ENCODE results near the gene NUB1.
"Not testable (repeated sequence)": the region's sequence is repeated elsewhere in the genome, so short reads cannot be mapped to it uniquely, and the experiment has no call there.

The NUB1 gene, protein sequence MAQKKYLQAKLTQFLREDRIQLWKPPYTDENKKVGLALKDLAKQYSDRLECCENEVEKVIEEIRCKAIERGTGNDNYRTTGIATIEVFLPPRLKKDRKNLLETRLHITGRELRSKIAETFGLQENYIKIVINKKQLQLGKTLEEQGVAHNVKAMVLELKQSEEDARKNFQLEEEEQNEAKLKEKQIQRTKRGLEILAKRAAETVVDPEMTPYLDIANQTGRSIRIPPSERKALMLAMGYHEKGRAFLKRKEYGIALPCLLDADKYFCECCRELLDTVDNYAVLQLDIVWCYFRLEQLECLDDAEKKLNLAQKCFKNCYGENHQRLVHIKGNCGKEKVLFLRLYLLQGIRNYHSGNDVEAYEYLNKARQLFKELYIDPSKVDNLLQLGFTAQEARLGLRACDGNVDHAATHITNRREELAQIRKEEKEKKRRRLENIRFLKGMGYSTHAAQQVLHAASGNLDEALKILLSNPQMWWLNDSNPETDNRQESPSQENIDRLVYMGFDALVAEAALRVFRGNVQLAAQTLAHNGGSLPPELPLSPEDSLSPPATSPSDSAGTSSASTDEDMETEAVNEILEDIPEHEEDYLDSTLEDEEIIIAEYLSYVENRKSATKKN

GRCh38 chr7:151341357-151342101 lies at the start of gene NUB1:
Gene NUB1 (plus strand): TSS chr7:151341812. CDS start chr7:151345350, 3,538 bp downstream.
- DNase-seq: peak; percentile 90

GRCh38 chr7:151292850-151293249 lies 48.8 kb upstream of the NUB1 start:
- no peak for DNase-seq

GRCh38 chr7:151296202-151296992 lies 45.2 kb upstream of the NUB1 start:
- no peak for DNase-seq

DNA sequence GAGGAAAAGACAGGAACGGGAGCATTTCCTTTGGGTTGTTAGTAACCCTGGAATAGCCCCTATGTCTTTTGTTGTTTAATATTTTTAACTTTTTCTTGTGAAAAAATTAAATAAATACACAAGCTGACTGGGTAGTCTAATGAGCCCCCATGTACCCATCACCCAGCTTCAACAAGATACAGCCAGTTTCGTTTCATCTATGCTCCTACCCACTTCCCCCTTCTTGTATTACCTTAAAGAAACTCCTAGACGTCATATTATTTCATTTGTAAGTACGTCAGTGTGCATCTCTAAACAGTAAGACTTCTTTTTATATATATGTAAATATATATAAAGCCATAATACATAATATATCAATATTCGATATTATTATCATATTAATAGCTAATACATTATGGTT lies 42.8 kb upstream of the NUB1 start:
- DNase-seq: no peak

DNA sequence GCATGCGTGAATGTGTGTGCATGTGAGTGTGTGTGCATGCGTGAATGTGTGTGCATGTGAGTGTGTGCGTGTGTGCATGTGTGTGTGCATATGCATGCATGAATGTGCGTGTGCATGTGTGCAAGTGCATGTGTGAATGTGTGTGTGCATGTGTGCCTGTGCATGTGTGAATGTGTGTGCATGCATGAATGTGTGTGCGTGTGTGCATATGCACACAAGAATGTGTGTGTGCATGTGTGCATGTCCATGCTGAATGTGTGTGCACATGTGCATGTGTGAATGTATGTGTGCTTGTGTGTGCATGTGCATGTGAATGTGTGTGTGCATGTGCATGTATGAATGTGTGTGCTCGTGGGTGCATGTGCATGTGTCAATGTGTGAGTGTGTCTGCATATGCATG lies 42.1 kb upstream of the NUB1 start:
- DNase-seq: no peak

GRCh38 chr7:151299940-151300645 lies 41.5 kb upstream of the NUB1 start:
- no peak for DNase-seq

DNA sequence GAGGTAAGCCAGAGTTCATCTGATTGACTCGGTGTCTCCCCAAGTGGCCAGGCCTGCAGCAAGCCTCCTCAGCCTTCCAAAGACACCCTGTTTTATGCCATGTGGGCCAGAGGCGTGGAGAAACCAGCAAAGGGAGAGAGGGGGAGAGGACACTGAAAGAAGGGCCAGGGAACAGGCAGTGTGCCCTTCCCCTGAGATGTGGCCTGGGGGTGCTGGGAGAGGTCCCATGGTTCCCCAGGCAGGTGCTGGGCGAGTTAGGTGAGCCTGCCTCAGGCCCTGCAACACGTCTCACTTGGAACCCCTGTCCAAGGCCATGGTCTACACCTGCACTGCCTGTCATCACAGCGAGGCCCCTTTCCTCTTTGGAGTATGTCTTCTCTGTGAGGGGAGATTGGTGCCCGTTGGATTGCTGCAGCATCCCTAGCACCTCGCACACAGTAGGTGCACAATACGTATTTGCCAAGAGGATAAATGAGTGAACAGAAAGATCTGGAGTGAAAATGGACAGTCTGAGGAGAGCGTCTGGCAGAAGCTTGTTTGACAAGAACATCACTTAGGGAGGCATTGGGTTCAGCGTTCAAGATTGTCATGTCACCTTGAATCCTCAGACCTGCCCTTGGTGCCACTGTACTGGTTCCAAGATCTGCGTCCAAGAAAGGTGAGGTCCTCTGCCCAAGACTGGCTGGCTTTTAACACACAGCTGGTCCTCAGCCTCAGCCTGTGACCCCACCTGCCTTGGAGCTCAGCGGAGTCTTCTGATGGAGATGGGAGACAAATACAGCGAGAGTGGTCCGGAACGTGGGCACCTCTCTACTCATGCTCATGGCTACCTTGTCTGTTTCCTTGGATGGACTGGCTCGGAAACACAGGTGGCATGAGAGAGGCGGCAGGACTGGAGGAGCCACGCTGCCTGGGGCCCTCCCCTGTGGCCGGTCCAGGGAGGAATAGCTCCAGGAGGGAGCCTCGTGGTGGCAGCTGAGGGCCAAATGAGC lies 39.8 kb upstream of the NUB1 start:
- DNase-seq: no peak

DNA sequence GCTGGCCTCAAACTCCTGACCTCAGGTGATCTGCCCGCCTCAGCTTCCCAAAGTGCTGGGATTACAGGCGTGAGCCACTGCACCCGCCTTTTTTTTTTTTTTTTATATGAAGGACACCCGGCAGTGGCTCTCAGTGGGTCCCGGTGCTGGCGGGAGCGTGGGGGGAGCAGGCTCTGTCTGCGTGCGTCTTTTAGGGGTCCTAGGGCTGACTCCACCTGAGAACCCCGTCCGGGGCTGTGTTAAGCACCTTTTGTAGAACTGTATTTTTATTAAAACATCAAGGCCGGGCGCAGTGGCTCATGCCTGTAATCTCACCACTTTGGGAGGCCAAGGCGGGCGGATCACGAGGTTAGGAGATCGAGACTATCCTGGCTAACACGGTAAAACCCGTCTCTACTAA lies 37.4 kb upstream of the NUB1 start:
- not testable (repeated sequence) for DNase-seq

GRCh38 chr7:151304856-151305255 lies 36.8 kb upstream of the NUB1 start:
- DNase-seq: no peak

DNA sequence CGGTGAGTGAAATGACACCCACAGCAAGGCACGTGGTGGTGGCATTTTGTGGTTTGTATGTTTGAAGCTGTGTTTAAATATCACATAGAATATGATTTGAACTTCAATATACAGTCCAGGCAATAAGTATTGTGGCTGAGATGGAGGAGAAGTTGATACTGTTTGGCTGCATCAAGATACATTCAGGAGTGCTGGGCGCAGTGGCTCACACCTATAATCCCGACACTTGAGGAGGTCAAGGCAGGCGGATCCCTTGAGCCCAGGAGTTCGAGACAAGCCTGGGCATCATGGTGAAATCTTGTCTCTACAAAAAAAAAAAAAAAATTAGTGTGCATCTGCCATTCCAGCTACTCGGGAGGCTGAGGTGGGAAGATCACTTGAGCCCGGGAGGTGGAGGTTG lies 35.2 kb upstream of the NUB1 start:
- no peak for DNase-seq

GRCh38 chr7:151306860-151307259 lies 34.8 kb upstream of the NUB1 start:
- DNase-seq: no peak

DNA sequence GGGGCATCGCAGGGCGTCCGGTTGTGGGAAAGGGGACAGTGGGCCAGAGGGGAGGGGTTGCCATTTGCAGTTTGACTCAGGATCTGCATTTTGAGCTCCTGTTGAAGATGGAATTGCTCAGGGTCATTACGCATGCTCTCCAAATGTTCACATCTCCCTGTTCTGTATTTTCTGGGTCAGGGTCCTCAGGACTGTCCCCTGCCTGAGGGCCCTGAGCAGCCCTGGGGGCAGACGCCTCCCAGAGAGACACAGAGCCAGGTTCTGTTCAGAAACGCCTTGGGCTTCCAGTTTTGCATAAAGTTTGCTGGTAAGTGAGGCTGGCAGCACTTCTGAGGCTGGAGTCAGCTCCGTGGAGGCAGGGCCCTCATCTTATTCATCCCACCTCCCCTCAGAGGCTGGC lies 34.1 kb upstream of the NUB1 start:
- no peak for DNase-seq

DNA sequence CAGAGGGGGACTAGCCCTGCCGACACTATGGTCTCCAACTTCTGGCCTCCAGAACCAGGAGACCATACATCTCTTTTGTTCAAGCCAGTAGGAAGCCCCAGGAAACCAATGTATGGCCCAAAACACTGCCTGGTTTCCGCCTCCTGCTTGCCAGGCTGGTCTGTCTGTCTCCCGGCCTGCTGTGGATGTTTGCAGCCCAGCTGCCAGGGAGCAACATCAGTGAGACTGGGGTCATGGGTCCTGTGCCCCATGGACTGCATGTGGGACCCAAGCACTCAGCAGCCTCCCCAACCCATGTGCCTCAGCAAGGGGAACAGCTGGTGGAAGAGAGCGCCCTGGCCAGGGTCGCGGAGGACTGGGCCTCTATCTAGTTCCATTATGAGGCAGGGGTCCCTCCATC lies 33.4 kb upstream of the NUB1 start:
- DNase-seq: no peak

GRCh38 chr7:151308791-151309190 lies 32.8 kb upstream of the NUB1 start:
- no peak for DNase-seq

GRCh38 chr7:151309311-151309710 lies 32.3 kb upstream of the NUB1 start:
- DNase-seq: no peak

- DNase-seq: no peak
Measured at GRCh38 chr7:151310578-151310977, 31.0 kb upstream of the NUB1 start.

GRCh38 chr7:151311294-151311864 lies 30.2 kb upstream of the NUB1 start:
- DNase-seq: no peak

GRCh38 chr7:151312356-151312755 lies 29.3 kb upstream of the NUB1 start:
- DNase-seq: no peak

DNA sequence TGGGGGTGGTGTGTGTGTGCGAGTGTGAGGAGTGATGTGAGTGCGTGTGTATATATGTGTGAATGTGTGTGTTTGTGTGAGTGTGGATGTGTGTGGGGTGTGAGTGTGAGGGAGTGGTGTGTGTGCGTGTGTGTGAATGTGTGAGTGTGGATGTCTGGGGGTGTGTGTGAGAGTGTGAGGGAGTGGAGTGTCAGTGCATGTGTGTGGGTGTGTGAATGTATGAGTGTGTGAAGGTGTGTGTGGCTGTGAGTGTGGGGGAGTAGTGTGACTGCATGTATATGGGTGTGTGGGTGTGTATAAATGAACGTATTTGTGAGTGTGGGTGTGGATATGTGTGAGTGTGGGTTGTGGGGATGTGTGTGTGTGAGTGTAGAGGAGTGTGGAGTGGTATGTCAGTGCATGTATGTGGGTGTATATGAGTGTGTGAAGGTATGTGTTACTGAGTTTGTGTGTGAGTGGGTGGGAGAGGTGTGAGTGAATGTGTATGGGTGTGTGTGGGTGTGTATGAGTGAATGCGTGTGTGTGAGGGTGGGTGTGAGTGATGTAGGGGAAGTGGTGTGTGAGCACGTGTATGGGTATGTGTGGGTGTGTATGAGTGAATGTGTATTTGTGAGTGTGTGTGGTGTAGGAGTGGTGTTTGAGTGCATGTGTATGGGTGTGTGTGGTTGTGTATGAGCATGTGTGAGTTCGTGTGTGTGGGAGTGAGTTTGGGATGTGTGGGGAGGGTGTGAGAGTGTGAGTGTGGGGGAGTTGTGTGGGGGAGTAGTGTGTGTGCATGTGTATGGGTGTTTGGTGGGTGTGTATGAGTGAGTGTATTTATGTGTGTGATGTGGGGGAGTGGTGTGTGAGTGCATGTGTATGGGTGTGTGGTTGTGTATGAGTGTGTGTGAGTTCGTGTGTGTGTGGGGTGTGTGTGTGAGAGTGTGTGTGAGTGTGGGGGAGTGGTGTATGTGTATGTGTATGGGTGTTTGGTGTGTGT lies 28.5 kb upstream of the NUB1 start:
- no peak for DNase-seq
